Type B pancreatic cell (in vitro differentiated cells): Measurements from ENCODE around the gene GPR42. TPM values are rescaled to one million over a fixed set of nuclear protein-coding genes. Genes with fewer than 3 reads are reported as not detected.
A peak's percentile ranks its signal among the peaks of the same experiment; 100 is the strongest.

Experiments
- DNase-seq: peaks from one replicate; pipeline ENCODE4 v3.0.0; 2021; ENCODE audit warnings: mixed read lengths; ENCODE audit not compliant: unreplicated experiment; ENCODE audit errors: extremely low spot score
- H3K27ac Mint-ChIP-seq: 2 replicates; pipeline ENCODE4 v1.8.0; 2021; ENCODE audit warnings: mild to moderate bottlenecking, mixed read lengths
- H3K27me3 Mint-ChIP-seq: 2 replicates; pipeline ENCODE4 v1.8.0; 2021; ENCODE audit warnings: mixed read lengths
- H3K36me3 Mint-ChIP-seq: 2 replicates; pipeline ENCODE4 v1.8.0; 2021; ENCODE audit warnings: mixed read lengths
- H3K4me1 Mint-ChIP-seq: one replicate; pipeline ENCODE4 v1.8.0; 2021; ENCODE audit warnings: mixed read lengths; ENCODE audit not compliant: unreplicated experiment
- H3K4me3 Mint-ChIP-seq: 2 replicates; pipeline ENCODE4 v1.8.0; 2021; ENCODE audit warnings: mild to moderate bottlenecking, mixed read lengths
- H3K9me3 Mint-ChIP-seq: 2 replicates; pipeline ENCODE4 v1.8.0; 2021; ENCODE audit warnings: mixed read lengths
- CTCF ChIP-seq: fragments of 200-600 bp; sonication (generic); conservative IDR thresholded peaks from 2 replicates; pipeline ENCODE4 v1.5.0; 2021; ENCODE audit warnings: antibody characterized with exemption, mild to moderate bottlenecking
- total RNA-seq: library from RNA; stranded (reverse); gene quantifications from 2 replicates; pipeline ENCODE4 v1.2.1, GENCODE V29; 2021; ENCODE audit warnings: low replicate concordance

The GPR42 gene
- total RNA-seq, 1 donor from 2014 or later: not detected

- peak; percentile 31 for DNase-seq
- Mint-ChIP-seq H3K27ac (peak overlapping the region; percentile 79), H3K9me3 (peaks cover 4% of the 10 kb centered on the region), H3K36me3 (no peaks in the 10 kb centered on the region), H3K4me1 (peaks cover 6% of the 10 kb centered on the region), H3K27me3 (peaks cover 23% of the 10 kb centered on the region), H3K4me3 (no peak overlapping the region)
- no peak for TF ChIP-seq CTCF
These were observed 9.1 kb downstream of the GPR42 start for GRCh38 chr19:35379992-35380391.

DNA sequence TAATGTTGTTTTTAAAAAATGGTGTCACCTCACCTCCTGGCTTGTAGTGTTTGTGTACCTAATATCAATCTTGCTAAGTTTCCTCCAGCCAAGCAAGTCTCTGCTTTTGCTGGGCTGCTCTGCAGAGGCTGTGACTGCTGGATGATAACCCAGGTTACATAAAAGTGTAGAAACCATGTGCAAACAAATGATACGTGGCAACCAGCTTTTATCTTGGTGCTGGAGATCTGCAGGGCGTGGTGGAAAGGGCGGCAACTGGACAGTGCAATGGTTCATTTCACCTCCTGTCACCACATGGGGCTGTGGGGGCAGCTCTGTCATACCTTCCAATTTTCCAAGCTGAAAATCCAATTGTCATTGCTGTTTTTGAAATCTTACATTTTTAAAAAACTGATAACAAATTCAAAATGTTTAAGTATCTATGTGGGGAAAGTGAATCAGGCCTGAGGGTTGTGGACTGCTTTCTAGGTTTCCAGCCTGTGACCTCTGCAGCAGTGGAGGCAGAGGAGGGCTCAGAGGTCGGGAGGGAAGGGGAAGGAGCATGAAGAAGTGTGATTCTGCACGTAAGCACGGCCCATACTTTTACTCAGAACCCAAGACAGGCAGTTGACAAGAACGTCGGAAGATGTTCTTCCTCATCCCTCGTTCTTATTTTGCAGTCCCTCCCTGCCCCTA is 9.7 kb downstream of the GPR42 start:
- no peak for TF ChIP-seq CTCF
- Mint-ChIP-seq H3K4me1 (peaks cover 6% of the 10 kb centered on the region), H3K27ac (peak overlapping the region; percentile 79), H3K36me3 (no peaks in the 10 kb centered on the region), H3K9me3 (peaks cover 4% of the 10 kb centered on the region), H3K27me3 (peaks cover 21% of the 10 kb centered on the region), H3K4me3 (peak overlapping the region; percentile 37)
- DNase-seq: peak; percentile 40

- no peak for DNase-seq
These were observed 10.4 kb downstream of the GPR42 start for GRCh38 chr19:35381318-35381717.

GRCh38 chr19:35381926-35382325 is 11.1 kb downstream of the GPR42 start:
- H3K4me1 Mint-ChIP-seq: peaks cover 6% of the 10 kb centered on the region
- DNase-seq: no peak
- TF ChIP-seq CTCF: no peak
- H3K9me3 Mint-ChIP-seq: peaks cover 4% of the 10 kb centered on the region
- H3K27ac Mint-ChIP-seq: no peak overlapping the region
- peaks cover 18% of the 10 kb centered on the region for H3K27me3 Mint-ChIP-seq
- no peak overlapping the region for H3K4me3 Mint-ChIP-seq
- H3K36me3 Mint-ChIP-seq: no peaks in the 10 kb centered on the region

More at GRCh38 chr19:35381318-35381717, 10.4 kb downstream of the GPR42 start:
- Mint-ChIP-seq H3K27me3 (peaks cover 18% of the 10 kb centered on the region), H3K27ac (no peak overlapping the region), H3K4me1 (peaks cover 6% of the 10 kb centered on the region), H3K36me3 (no peaks in the 10 kb centered on the region), H3K4me3 (no peak overlapping the region), H3K9me3 (peaks cover 4% of the 10 kb centered on the region)
- TF ChIP-seq CTCF: no peak

DNA sequence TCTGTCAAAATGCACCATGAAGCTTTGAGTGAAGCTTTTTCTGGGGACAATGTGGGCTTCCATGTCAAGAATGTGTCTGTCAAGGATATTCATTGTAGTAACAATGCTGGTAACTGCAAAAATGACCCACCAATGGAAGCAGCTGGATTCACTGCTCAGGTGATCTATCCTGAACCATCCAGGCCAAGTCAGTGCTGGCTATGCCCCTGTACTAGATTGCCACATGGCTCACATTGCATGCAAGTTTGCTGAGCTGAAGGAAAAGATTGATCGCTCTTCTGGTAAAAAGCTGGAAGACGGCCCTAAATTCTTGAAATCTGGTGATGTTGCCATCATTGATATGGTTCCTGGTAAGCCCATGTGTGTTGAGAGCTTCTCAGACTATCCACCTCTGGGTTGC is 12.7 kb downstream of the GPR42 start:
- Mint-ChIP-seq H3K27ac (no peak overlapping the region), H3K4me3 (no peak overlapping the region), H3K4me1 (peaks cover 6% of the 10 kb centered on the region), H3K36me3 (no peaks in the 10 kb centered on the region), H3K27me3 (peaks cover 14% of the 10 kb centered on the region), H3K9me3 (peaks cover 4% of the 10 kb centered on the region)
- peak; percentile 4 for DNase-seq
- no peak for TF ChIP-seq CTCF
